ENCODE measurements around the gene KIF6. TPM values are rescaled to one million over a fixed set of nuclear protein-coding genes. Genes with fewer than 3 reads are reported as not detected.
"Not testable (repeated sequence)": the region's sequence is repeated elsewhere in the genome, so short reads cannot be mapped to it uniquely, and the experiment has no call there.

Gene KIF6
- 1 to 10 TPM; 2.4 to 3.9 (median 2.6) TPM for polyA plus RNA-seq (ENCODE audit: insufficient read depth in 1 of 5, insufficient read length in 5 of 5, low replicate concordance in 1 of 5)
- long read RNA-seq, donor 1 = 0 reads
- long read RNA-seq, donor 2 = 0 reads
- long read RNA-seq, donor 3 = 0 reads
- long read RNA-seq, donor 4 = 0 reads
- long read RNA-seq, donor 5, partial matches to known transcripts = 0 of 1 reads
- long read RNA-seq, donor 5, other reads (novel, unspliced or antisense) = 0 of 1 reads
- long read RNA-seq, donor 6 = 0 reads
- long read RNA-seq, donor 7, partial matches to known transcripts = 0 of 1 reads
- long read RNA-seq, donor 7, other reads (novel, unspliced or antisense) = 0 of 1 reads
- long read RNA-seq, donor 8 = 0 reads

- DNase-seq = peak; percentile 90 to 92
These were observed at the start of gene KIF6 for GRCh38 chr6:39724787-39725631. TSS of gene KIF6 (minus strand) at chr6:39725408. CDS start at chr6:39725310, 98 bp downstream.

GRCh38 chr6:39773782-39774181, 48.6 kb upstream of the KIF6 start:
- DNase-seq = no peak

- DNase-seq = no peak
These were observed 47.5 kb upstream of the KIF6 start for GRCh38 chr6:39772559-39773273.

- DNase-seq = no peak
These were observed 45.2 kb upstream of the KIF6 start for GRCh38 chr6:39770446-39770845.

GRCh38 chr6:39769012-39769411, 43.8 kb upstream of the KIF6 start:
- DNase-seq = no peak

- no peak for DNase-seq
These were observed 40.4 kb upstream of the KIF6 start for GRCh38 chr6:39765508-39766065.

- DNase-seq = no peak
These were observed 35.2 kb upstream of the KIF6 start for GRCh38 chr6:39760226-39760952.

GRCh38 chr6:39758905-39759605, 33.8 kb upstream of the KIF6 start:
- no peak for DNase-seq

GRCh38 chr6:39756582-39756981, 31.4 kb upstream of the KIF6 start:
- DNase-seq = no peak

- DNase-seq = no peak
These were observed 30.0 kb upstream of the KIF6 start for GRCh38 chr6:39755231-39755630.

GRCh38 chr6:39754514-39755115, 29.4 kb upstream of the KIF6 start:
- DNase-seq = peak; percentile 28 to 35

- peak; percentile 15 to 16 for DNase-seq
These were observed 28.5 kb upstream of the KIF6 start for GRCh38 chr6:39753725-39754045.

- no peak for DNase-seq
These were observed 27.9 kb upstream of the KIF6 start for GRCh38 chr6:39752835-39753724.

- no peak for DNase-seq
These were observed 21.6 kb upstream of the KIF6 start for GRCh38 chr6:39746795-39747194.

GRCh38 chr6:39733704-39734103, 8.5 kb upstream of the KIF6 start:
- DNase-seq = no peak

- no peak for DNase-seq
These were observed 6.4 kb upstream of the KIF6 start for GRCh38 chr6:39731565-39731964.

- DNase-seq = no peak
These were observed 4.7 kb upstream of the KIF6 start for GRCh38 chr6:39729945-39730344.

- DNase-seq = no peak
These were observed 407 bp upstream of the KIF6 start for GRCh38 chr6:39725632-39725997.

GRCh38 chr6:39723350-39723749, 1.9 kb downstream of the KIF6 start:
- not testable (repeated sequence) for DNase-seq

All from right lung (tissue), 10 donors.